ENCODE results near the gene BSN.

BSN gene

GRCh38 chr3:49662720-49663413, 108.6 kb downstream of the BSN start:
- Histone ChIP-seq H3K4me2 (ENCODE audit: low read length, poor library complexity, severe bottlenecking) (no peak overlapping the region), H3K4me3 (ENCODE audit: insufficient read depth in 1 of 2, low read depth in 1 of 2, low read length in 2 of 2) (no peak overlapping the region), H2AFZ (ENCODE audit: low read depth, low read length) (no peak overlapping the region), H3K79me1 (replicated peaks; ENCODE audit: low read length, poor library complexity, severe bottlenecking) (no peaks in the 10 kb centered on the region), H4K8ac (ENCODE audit: low read length) (no peak overlapping the region), H3K23ac (ENCODE audit: low read length in 2 of 2) (no peak overlapping the region), H3K27me3 (ENCODE audit: control insufficient read depth in 1 of 2, insufficient read depth in 1 of 2, low read length in 2 of 2) (peaks cover 0 to 71% of the 10 kb centered on the region in 2 experiments), H2BK120ac (ENCODE audit: low read depth, low read length) (no peak overlapping the region), H3K27ac (ENCODE audit: low read length, poor library complexity, severe bottlenecking) (no peak overlapping the region), H4K91ac (ENCODE audit: low read length) (no peak overlapping the region), H2BK5ac (ENCODE audit: low read depth, low read length, poor library complexity, severe bottlenecking) (no peak overlapping the region), H3K9me3 (ENCODE audit: control insufficient read depth, low read length) (no peaks in the 10 kb centered on the region), H3K18ac (ENCODE audit: low read depth in 1 of 2, low read length in 2 of 2) (no peak overlapping the region), H2BK12ac (ENCODE audit: low read length in 2 of 2) (no peak overlapping the region), H3K4me1 (ENCODE audit: control insufficient read depth, insufficient read depth, low read depth, low read length) (peaks cover 21% of the 10 kb centered on the region), H3K9ac (ENCODE audit: low read length) (no peak overlapping the region), H3K36me3 (ENCODE audit: control insufficient read depth in 1 of 2, insufficient read depth in 2 of 2, low read depth in 1 of 2, low read length in 2 of 2) (no peaks in the 10 kb centered on the region), H3K14ac (ENCODE audit: low read length in 2 of 2) (no peak overlapping the region), H2AK5ac (ENCODE audit: low read length, severe bottlenecking) (no peak overlapping the region), H2BK15ac (ENCODE audit: low read depth, poor library complexity, severe bottlenecking) (no peak overlapping the region), H3K4ac (ENCODE audit: low read depth in 1 of 2, low read length in 2 of 2) (no peak overlapping the region)
- DNase-seq, result no peak
- 95% methylated on average over 34 of the region's 34 CpGs for WGBS

GRCh38 chr3:49663831-49664230, 109.6 kb downstream of the BSN start:
- Histone ChIP-seq H4K91ac (ENCODE audit: low read length) (no peak overlapping the region), H3K36me3 (ENCODE audit: control insufficient read depth in 1 of 2, insufficient read depth in 2 of 2, low read depth in 1 of 2, low read length in 2 of 2) (no peaks in the 10 kb centered on the region), H3K9me3 (ENCODE audit: control insufficient read depth, low read length) (no peaks in the 10 kb centered on the region), H3K4ac (ENCODE audit: low read depth in 1 of 2, low read length in 2 of 2) (no peak overlapping the region), H3K4me2 (ENCODE audit: low read length, poor library complexity, severe bottlenecking) (no peak overlapping the region), H3K4me3 (ENCODE audit: insufficient read depth in 1 of 2, low read depth in 1 of 2, low read length in 2 of 2) (no peak overlapping the region), H3K27me3 (ENCODE audit: control insufficient read depth in 1 of 2, insufficient read depth in 1 of 2, low read length in 2 of 2) (peaks cover 0 to 70% of the 10 kb centered on the region in 2 experiments), H4K8ac (ENCODE audit: low read length) (no peak overlapping the region), H3K79me1 (replicated peaks; ENCODE audit: low read length, poor library complexity, severe bottlenecking) (no peaks in the 10 kb centered on the region), H2BK120ac (ENCODE audit: low read depth, low read length) (no peak overlapping the region), H3K27ac (ENCODE audit: low read length, poor library complexity, severe bottlenecking) (no peak overlapping the region), H2AFZ (ENCODE audit: low read depth, low read length) (no peak overlapping the region), H2BK12ac (ENCODE audit: low read length in 2 of 2) (no peak overlapping the region), H3K18ac (ENCODE audit: low read depth in 1 of 2, low read length in 2 of 2) (no peak overlapping the region), H3K9ac (ENCODE audit: low read length) (no peak overlapping the region), H3K14ac (ENCODE audit: low read length in 2 of 2) (no peak overlapping the region), H3K23ac (ENCODE audit: low read length in 2 of 2) (no peak overlapping the region), H2AK5ac (ENCODE audit: low read length, severe bottlenecking) (no peak overlapping the region), H3K4me1 (ENCODE audit: control insufficient read depth, insufficient read depth, low read depth, low read length) (peaks cover 28% of the 10 kb centered on the region), H2BK5ac (ENCODE audit: low read depth, low read length, poor library complexity, severe bottlenecking) (no peak overlapping the region), H2BK15ac (ENCODE audit: low read depth, poor library complexity, severe bottlenecking) (no peak overlapping the region)
- WGBS, result 92% methylated on average over 1 of the region's 1 CpG
- DNase-seq, result no peak

- 88% methylated on average over 11 of the region's 11 CpGs for WGBS
These were observed 110.0 kb downstream of the BSN start for GRCh38 chr3:49664300-49664699.

GRCh38 chr3:49665822-49666519, 111.7 kb downstream of the BSN start:
- 89% methylated on average over 6 of the region's 6 CpGs for WGBS
- no peak overlapping the region for H4K8ac ChIP-seq (ENCODE audit: low read length)

More at GRCh38 chr3:49664300-49664699, 110.0 kb downstream of the BSN start:
- Histone ChIP-seq H2BK5ac (ENCODE audit: low read depth, low read length, poor library complexity, severe bottlenecking) (no peak overlapping the region), H3K9ac (ENCODE audit: low read length) (no peak overlapping the region), H2BK120ac (ENCODE audit: low read depth, low read length) (no peak overlapping the region), H4K91ac (ENCODE audit: low read length) (no peak overlapping the region), H3K79me1 (replicated peaks; ENCODE audit: low read length, poor library complexity, severe bottlenecking) (no peaks in the 10 kb centered on the region), H3K4me3 (ENCODE audit: insufficient read depth in 1 of 2, low read depth in 1 of 2, low read length in 2 of 2) (no peak overlapping the region), H3K14ac (ENCODE audit: low read length in 2 of 2) (no peak overlapping the region), H3K23ac (ENCODE audit: low read length in 2 of 2) (no peak overlapping the region), H3K9me3 (ENCODE audit: control insufficient read depth, low read length) (no peaks in the 10 kb centered on the region), H3K4me2 (ENCODE audit: low read length, poor library complexity, severe bottlenecking) (no peak overlapping the region), H2BK12ac (ENCODE audit: low read length in 2 of 2) (no peak overlapping the region), H4K8ac (ENCODE audit: low read length) (no peak overlapping the region), H3K18ac (ENCODE audit: low read depth in 1 of 2, low read length in 2 of 2) (no peak overlapping the region), H3K27ac (ENCODE audit: low read length, poor library complexity, severe bottlenecking) (no peak overlapping the region), H2AK5ac (ENCODE audit: low read length, severe bottlenecking) (no peak overlapping the region), H3K27me3 (ENCODE audit: control insufficient read depth in 1 of 2, insufficient read depth in 1 of 2, low read length in 2 of 2) (peaks cover 0 to 71% of the 10 kb centered on the region in 2 experiments), H3K4me1 (ENCODE audit: control insufficient read depth, insufficient read depth, low read depth, low read length) (peaks cover 33% of the 10 kb centered on the region), H3K4ac (ENCODE audit: low read depth in 1 of 2, low read length in 2 of 2) (no peak overlapping the region), H2AFZ (ENCODE audit: low read depth, low read length) (no peak overlapping the region), H3K36me3 (ENCODE audit: control insufficient read depth in 1 of 2, insufficient read depth in 2 of 2, low read depth in 1 of 2, low read length in 2 of 2) (no peaks in the 10 kb centered on the region), H2BK15ac (ENCODE audit: low read depth, poor library complexity, severe bottlenecking) (no peak overlapping the region)
- DNase-seq, result no peak

More at GRCh38 chr3:49665822-49666519, 111.7 kb downstream of the BSN start:
- no peak overlapping the region for H3K4me2 ChIP-seq (ENCODE audit: low read length, poor library complexity, severe bottlenecking)
- no peak overlapping the region for H3K4ac ChIP-seq (ENCODE audit: low read depth in 1 of 2, low read length in 2 of 2)
- no peak overlapping the region for H2BK15ac ChIP-seq (ENCODE audit: low read depth, poor library complexity, severe bottlenecking)
- H2AFZ ChIP-seq (ENCODE audit: low read depth, low read length), result no peak overlapping the region
- peaks cover 35% of the 10 kb centered on the region for H3K4me1 ChIP-seq (ENCODE audit: control insufficient read depth, insufficient read depth, low read depth, low read length)
- no peak overlapping the region for H4K91ac ChIP-seq (ENCODE audit: low read length)
- H2BK12ac ChIP-seq (ENCODE audit: low read length in 2 of 2), result no peak overlapping the region
- H3K9me3 ChIP-seq (ENCODE audit: control insufficient read depth, low read length), result no peaks in the 10 kb centered on the region
- H3K4me3 ChIP-seq (ENCODE audit: insufficient read depth in 1 of 2, low read depth in 1 of 2, low read length in 2 of 2), result no peak overlapping the region
- H3K23ac ChIP-seq (ENCODE audit: low read length in 2 of 2), result no peak overlapping the region
- H3K79me1 ChIP-seq (replicated peaks; ENCODE audit: low read length, poor library complexity, severe bottlenecking), result no peaks in the 10 kb centered on the region
- H3K9ac ChIP-seq (ENCODE audit: low read length), result no peak overlapping the region
- no peak overlapping the region for H2BK120ac ChIP-seq (ENCODE audit: low read depth, low read length)
- H2AK5ac ChIP-seq (ENCODE audit: low read length, severe bottlenecking), result no peak overlapping the region
- no peak overlapping the region for H2BK5ac ChIP-seq (ENCODE audit: low read depth, low read length, poor library complexity, severe bottlenecking)
- no peak overlapping the region for H3K27ac ChIP-seq (ENCODE audit: low read length, poor library complexity, severe bottlenecking)
- H3K18ac ChIP-seq (ENCODE audit: low read depth in 1 of 2, low read length in 2 of 2), result no peak overlapping the region
- no peak overlapping the region for H3K14ac ChIP-seq (ENCODE audit: low read length in 2 of 2)
- H3K27me3 ChIP-seq (ENCODE audit: control insufficient read depth in 1 of 2, insufficient read depth in 1 of 2, low read length in 2 of 2), result peaks cover 0 to 60% of the 10 kb centered on the region in 2 experiments
- no peak for DNase-seq
- no peaks in the 10 kb centered on the region for H3K36me3 ChIP-seq (ENCODE audit: control insufficient read depth in 1 of 2, insufficient read depth in 2 of 2, low read depth in 1 of 2, low read length in 2 of 2)

Measured in mesenchymal stem cell (in vitro differentiated cells and primary cell).